Neural crest cell (in vitro differentiated cells): ENCODE data around the gene SLC29A4. TPM values are rescaled to one million over a fixed set of nuclear protein-coding genes. Genes with fewer than 3 reads are reported as not detected.
"Not testable (repeated sequence)": the region's sequence is repeated elsewhere in the genome, so short reads cannot be mapped to it uniquely, and the experiment has no call there.

Experiments used
- DNase-seq: peaks from one replicate; pipeline ENCODE4 v3.0.0; 2021; ENCODE audit warnings: low read depth, mixed read lengths, low spot score
- H3K27ac Mint-ChIP-seq: one replicate; pipeline ENCODE4 v1.8.0; 2021; ENCODE audit warnings: mild to moderate bottlenecking, mixed read lengths; ENCODE audit not compliant: unreplicated experiment
- H3K27me3 Mint-ChIP-seq: 2 replicates; pipeline ENCODE4 v1.8.0; 2021; ENCODE audit warnings: low read depth, mild to moderate bottlenecking, mixed read lengths
- H3K36me3 Mint-ChIP-seq: 2 replicates; pipeline ENCODE4 v1.8.0; 2021; ENCODE audit warnings: low read depth, mild to moderate bottlenecking, mixed read lengths
- H3K4me1 Mint-ChIP-seq: 2 replicates; pipeline ENCODE4 v1.8.0; 2021; ENCODE audit warnings: mixed read lengths
- H3K4me3 Mint-ChIP-seq: one replicate; pipeline ENCODE4 v1.8.0; 2021; ENCODE audit warnings: mild to moderate bottlenecking, mixed read lengths
- H3K9me3 Mint-ChIP-seq: 2 replicates; pipeline ENCODE4 v1.8.0; 2021; ENCODE audit warnings: mixed read lengths
- total RNA-seq: library from RNA; stranded (reverse); gene quantifications from 2 replicates; pipeline ENCODE4 v1.2.1, GENCODE V29; 2021
- TF ChIP-seq, protein P1 (sequence below): fragments of 200-600 bp; sonication (generic); conservative IDR thresholded peaks from 2 replicates; pipeline ENCODE4 v1.5.0; 2021; ENCODE audit warnings: antibody characterized with exemption, mild to moderate bottlenecking

SLC29A4 gene
- total RNA-seq, 1 donor from 2014 or later = 40.0 TPM

DNA sequence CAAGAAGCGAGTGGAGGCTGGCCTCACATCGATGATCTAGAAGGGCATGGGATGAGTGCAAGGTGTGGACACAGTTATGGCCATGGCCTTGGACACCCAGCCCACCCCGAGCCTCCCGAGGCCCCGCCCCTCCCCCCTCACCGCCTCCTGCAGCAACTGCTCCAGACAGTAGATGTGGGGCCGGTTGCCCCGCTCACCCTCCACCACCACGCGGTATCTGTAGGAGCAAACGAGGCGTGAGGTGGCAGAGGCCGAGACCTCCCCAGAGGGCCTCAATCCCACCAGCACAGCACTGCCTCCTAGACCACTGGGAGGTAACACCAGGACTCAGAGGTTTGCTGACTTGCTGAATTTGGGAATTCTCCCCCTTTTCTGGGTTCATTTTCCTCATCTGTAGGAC, 37.6 kb downstream of the SLC29A4 start:
- no peak for DNase-seq

DNA sequence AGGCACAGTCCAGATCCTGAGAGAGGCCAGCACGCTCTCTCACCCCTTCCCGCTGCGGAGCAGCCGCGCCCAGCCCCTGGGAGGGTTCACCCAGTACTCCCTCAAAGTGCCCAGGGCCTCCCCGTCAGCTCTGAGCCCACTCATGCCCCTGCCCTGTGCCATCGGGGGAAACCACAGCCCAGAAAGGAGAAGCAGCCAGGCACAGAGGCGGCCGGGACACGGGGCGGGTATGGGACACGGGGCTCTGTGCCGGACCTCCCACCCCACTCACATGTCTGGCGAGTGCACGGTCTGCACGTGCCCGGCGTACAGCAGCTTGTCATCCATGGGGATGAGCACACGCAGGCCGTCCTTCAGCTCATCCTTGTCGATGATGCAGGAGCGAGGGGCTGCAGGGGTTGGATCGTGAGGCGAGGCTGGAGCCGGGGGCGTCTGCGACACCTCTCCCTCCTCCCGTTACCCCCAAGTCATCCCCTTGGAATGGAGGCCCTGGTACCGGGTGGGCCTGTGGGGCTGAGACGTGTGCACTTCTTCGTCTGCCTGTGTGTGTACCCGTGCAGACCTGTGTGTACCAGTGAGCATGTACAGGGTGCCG, 38.2 kb downstream of the SLC29A4 start:
- peaks cover 12% of the 10 kb centered on the region for H3K9me3 Mint-ChIP-seq
- H3K4me1 Mint-ChIP-seq = no peaks in the 10 kb centered on the region
- no peak overlapping the region for H3K27ac Mint-ChIP-seq
- TF ChIP-seq, protein P1, sequence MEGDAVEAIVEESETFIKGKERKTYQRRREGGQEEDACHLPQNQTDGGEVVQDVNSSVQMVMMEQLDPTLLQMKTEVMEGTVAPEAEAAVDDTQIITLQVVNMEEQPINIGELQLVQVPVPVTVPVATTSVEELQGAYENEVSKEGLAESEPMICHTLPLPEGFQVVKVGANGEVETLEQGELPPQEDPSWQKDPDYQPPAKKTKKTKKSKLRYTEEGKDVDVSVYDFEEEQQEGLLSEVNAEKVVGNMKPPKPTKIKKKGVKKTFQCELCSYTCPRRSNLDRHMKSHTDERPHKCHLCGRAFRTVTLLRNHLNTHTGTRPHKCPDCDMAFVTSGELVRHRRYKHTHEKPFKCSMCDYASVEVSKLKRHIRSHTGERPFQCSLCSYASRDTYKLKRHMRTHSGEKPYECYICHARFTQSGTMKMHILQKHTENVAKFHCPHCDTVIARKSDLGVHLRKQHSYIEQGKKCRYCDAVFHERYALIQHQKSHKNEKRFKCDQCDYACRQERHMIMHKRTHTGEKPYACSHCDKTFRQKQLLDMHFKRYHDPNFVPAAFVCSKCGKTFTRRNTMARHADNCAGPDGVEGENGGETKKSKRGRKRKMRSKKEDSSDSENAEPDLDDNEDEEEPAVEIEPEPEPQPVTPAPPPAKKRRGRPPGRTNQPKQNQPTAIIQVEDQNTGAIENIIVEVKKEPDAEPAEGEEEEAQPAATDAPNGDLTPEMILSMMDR = no peak
- no peak for DNase-seq
- H3K4me3 Mint-ChIP-seq = no peak overlapping the region
- H3K36me3 Mint-ChIP-seq = peaks cover 33% of the 10 kb centered on the region
- H3K27me3 Mint-ChIP-seq = no peaks in the 10 kb centered on the region

More for the DNA sequence above, 37.6 kb downstream of the SLC29A4 start:
- Mint-ChIP-seq H3K27ac (no peak overlapping the region), H3K4me1 (no peaks in the 10 kb centered on the region), H3K4me3 (no peak overlapping the region), H3K36me3 (peaks cover 33% of the 10 kb centered on the region), H3K9me3 (peaks cover 12% of the 10 kb centered on the region), H3K27me3 (no peaks in the 10 kb centered on the region)
- TF ChIP-seq, protein P1 = no peak

DNA sequence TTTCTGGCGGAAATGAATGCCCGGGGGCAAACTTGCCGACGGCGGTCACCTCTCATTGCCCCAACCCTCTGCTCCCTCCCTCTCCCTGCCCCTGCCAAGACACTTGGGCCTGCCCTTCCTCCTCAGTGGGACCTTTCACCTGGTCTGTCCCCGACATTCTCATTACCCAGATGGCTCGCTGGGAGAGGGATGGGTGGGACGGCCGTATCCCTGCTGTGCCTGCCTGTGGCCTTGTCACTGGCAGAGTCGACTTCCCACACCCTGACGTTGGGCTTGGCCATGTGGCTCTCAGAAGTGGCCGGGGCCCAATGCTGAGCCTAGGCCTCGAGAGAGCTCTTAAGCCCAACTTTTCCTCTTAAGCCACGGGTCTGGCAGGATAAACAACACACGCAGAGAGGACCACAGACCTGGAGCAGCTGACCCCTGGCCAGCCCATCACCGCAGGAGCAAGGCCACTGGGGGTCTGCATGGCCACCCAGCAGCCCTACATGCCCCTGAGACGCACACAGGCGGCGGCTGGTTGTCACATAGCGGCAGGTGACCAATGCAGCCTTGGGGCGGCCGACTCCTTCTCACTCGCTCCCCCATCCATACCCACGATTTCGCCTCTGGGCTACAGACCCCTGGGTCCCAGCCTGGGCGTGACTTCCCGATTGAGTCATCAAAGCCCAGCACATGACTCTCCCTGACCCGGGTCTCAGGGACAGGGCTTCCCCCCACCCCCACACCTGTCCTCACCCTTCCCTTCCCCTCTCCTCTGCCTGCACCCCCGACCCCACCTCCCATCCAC, 40.1 kb downstream of the SLC29A4 start:
- DNase-seq = no peak
- Mint-ChIP-seq H3K27ac (peak overlapping the region; percentile 71), H3K27me3 (no peaks in the 10 kb centered on the region), H3K4me1 (no peaks in the 10 kb centered on the region), H3K4me3 (no peak overlapping the region), H3K9me3 (peaks cover 12% of the 10 kb centered on the region), H3K36me3 (peaks cover 33% of the 10 kb centered on the region)
- TF ChIP-seq, protein P1 = no peak

DNA sequence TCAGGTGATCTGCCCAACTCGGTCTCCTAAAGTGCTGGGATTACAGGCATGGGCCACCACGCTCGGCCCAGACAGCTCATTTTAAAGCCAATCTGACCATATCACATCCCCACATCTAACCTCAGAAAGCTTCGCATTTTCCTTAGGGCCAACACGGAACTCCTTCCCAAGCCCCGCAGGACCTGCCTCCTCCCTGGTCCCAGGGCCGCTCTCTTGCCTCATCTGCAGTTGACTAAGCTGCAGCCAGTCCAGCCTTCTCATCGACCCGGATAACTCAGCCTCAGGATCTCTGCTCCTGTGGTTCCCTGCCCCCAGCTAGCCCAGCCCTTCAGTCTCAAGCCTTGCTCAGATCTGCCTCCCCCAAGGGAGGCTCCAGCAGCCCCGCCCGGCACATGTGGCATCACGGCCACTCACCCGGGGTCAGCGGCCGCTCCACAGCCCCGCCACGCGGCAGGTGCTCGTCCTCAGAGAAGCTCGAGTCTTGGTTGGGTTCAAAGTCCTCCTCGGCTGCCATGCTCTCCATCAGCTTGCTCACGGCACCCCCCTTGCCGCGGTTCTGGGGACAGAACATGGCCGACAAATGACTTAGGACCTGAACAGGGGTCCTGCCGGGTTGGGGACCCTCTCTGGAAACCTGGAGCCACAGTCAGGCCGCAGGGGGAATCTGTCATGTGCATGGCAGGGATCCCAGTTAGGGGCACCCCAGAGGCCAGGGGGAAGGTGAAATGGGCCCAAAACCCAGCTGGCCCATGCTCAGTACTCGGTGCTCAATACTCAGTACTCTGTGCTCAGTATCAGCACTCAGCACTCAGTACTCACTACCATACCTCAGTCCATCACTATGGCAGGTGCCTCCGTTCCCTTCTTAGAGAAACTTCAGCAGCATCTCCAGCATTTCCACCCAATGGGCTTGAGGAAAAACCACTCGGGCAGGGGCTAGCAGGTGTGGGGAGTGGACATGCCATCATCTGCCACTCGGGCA, 41.3 kb downstream of the SLC29A4 start:
- not testable (repeated sequence) for H3K27me3 Mint-ChIP-seq, H3K27ac Mint-ChIP-seq, H3K9me3 Mint-ChIP-seq, H3K4me3 Mint-ChIP-seq, H3K4me1 Mint-ChIP-seq, DNase-seq
- H3K36me3 Mint-ChIP-seq = peaks cover 21% of the 10 kb centered on the region

DNA sequence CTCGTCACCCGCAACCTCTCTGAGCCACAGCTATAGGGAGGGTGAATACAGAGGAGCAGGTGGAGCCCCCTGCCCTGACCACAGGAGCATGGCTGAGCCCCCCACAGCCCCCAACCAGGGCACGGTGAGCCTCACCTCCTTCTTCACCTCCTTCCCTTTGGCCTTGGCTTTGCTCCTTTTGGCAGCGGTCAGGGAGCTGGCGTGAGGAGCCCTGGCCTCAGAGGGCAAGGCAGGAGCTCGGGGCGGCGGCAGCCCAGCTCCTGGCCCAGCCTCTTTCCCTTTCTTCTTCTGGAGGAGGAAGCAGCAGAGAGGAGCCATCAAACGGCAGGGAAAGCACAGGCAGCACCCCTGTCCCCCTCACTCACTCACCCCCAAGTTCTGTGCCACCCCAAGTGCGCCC, 42.2 kb downstream of the SLC29A4 start:
- Mint-ChIP-seq H3K9me3 (peaks cover 1% of the 10 kb centered on the region), H3K4me3 (no peak overlapping the region), H3K27ac (no peak overlapping the region), H3K27me3 (no peaks in the 10 kb centered on the region), H3K36me3 (peaks cover 12% of the 10 kb centered on the region), H3K4me1 (no peaks in the 10 kb centered on the region)
- DNase-seq = no peak
- TF ChIP-seq, protein P1 = no peak
